ENCODE results near the gene DNAAF2.

The DNAAF2 gene

DNA sequence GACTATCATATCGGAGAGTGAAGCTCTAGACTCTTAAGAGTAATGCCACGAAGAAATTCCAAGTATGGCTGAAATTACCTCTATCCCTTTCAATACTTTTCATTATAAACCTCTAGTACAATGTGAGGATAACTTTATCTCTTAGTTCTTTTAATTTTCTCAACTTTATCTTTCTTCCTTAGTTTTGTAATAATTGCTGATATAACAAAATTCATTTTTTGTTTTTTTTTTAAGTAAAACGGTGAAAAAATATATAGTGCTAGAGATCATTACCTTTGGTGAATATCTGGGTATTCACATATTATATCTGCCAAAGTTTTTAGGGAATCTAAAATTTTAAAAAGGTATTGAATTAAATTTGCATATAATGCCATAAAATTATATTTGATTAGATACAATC, 19.5 kb upstream of the DNAAF2 start:
- no peak overlapping the region for H3K4me3 ChIP-seq (ENCODE audit: low read depth, low read length)
- no peak for TF ChIP-seq CTCF (IDR thresholded peaks at IDR 0.05; ENCODE audit: low read depth, low read length)

GRCh38 chr14:49653508-49653907, 18.5 kb upstream of the DNAAF2 start:
- TF ChIP-seq CTCF (IDR thresholded peaks at IDR 0.05; ENCODE audit: low read depth, low read length) = no peak
- no peak overlapping the region for H3K4me3 ChIP-seq (ENCODE audit: low read depth, low read length)

DNA sequence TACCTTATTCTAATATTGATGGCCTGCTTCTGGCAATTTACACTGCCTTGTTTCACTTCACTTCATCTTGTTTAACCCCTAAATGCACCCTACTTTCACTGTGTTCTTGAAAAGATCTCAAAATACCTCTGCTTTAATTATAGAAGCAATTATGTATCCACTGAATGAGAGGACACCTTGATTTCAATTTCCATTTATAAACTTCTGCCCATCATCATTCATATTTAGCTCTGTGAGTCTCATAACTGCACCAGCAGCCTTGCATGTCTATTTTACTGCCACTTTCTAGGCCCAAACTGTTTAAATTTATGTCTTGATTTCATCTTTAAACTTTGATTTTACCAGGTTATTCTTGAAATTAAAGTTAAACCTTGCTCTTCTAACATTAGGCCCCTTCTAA, 7.1 kb upstream of the DNAAF2 start:
- no peak overlapping the region for H3K4me3 ChIP-seq (ENCODE audit: low read depth, low read length)
- TF ChIP-seq CTCF (IDR thresholded peaks at IDR 0.05; ENCODE audit: low read depth, low read length) = no peak

GRCh38 chr14:49641697-49642129, 6.7 kb upstream of the DNAAF2 start:
- H3K4me3 ChIP-seq (ENCODE audit: low read depth, low read length) = no peak overlapping the region
- TF ChIP-seq CTCF (IDR thresholded peaks at IDR 0.05; ENCODE audit: low read depth, low read length) = no peak

DNA sequence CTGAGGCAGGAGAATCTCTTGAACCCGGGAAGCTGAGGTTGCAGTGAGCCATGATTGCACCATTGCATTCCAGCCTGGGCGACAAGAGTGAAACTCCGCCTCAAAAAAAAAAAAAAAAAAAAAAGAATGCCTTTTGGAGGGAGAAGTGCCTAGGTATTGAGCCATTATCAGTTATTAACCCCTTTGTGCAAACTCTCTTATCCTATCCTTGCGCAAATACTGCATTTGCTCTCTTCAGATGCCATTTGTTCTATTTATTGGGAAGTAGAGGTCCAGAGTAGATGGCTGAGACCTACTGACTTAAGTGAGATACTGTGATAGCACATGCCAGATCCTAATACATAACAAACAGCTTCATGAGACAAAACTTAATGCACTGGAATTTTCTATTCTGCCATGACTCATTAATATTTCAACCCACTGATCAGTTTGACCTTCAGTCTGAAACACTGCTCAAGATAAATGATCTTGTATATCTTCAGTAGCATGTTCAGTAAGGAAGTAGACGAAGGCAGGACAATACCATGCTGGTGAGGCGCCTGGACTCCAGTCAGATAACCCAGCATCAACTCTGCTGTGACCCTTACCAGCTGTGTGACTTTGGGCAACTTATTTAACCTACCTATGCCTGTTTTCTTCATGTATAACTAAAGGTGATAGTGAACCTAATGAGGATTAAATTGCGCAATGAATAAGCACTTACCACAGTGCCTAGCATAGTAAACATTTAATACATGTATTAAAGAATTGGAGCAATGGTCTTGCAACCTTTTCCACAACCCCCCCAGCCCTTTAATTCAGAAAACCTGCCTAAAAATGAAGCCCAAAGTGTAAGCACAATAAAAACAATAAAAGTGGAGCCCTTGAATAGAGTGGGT, 5.7 kb upstream of the DNAAF2 start:
- no peak overlapping the region for H3K4me3 ChIP-seq (ENCODE audit: low read depth, low read length)
- TF ChIP-seq CTCF (IDR thresholded peaks at IDR 0.05; ENCODE audit: low read depth, low read length) = no peak

- no peak overlapping the region for H3K4me3 ChIP-seq (ENCODE audit: low read depth, low read length)
- no peak for TF ChIP-seq CTCF (IDR thresholded peaks at IDR 0.05; ENCODE audit: low read depth, low read length)
Observed at GRCh38 chr14:49637534-49638078, 2.6 kb upstream of the DNAAF2 start.

- no peak overlapping the region for H3K4me3 ChIP-seq (ENCODE audit: low read depth, low read length)
- TF ChIP-seq CTCF (IDR thresholded peaks at IDR 0.05; ENCODE audit: low read depth, low read length) = no peak
Observed at GRCh38 chr14:49636866-49637265, 1.8 kb upstream of the DNAAF2 start.

Data from WI38 (cell line).